Measurements from ENCODE around the gene CHMP6. TPM values are rescaled to one million over a fixed set of nuclear protein-coding genes. Genes with fewer than 3 reads are reported as not detected.
A peak's percentile ranks its signal among the peaks of the same experiment; 100 is the strongest.

CHMP6 gene
- total RNA-seq, 3 donors from 2014 or later = 18.6 to 30.2 (median 27.7) TPM

DNA sequence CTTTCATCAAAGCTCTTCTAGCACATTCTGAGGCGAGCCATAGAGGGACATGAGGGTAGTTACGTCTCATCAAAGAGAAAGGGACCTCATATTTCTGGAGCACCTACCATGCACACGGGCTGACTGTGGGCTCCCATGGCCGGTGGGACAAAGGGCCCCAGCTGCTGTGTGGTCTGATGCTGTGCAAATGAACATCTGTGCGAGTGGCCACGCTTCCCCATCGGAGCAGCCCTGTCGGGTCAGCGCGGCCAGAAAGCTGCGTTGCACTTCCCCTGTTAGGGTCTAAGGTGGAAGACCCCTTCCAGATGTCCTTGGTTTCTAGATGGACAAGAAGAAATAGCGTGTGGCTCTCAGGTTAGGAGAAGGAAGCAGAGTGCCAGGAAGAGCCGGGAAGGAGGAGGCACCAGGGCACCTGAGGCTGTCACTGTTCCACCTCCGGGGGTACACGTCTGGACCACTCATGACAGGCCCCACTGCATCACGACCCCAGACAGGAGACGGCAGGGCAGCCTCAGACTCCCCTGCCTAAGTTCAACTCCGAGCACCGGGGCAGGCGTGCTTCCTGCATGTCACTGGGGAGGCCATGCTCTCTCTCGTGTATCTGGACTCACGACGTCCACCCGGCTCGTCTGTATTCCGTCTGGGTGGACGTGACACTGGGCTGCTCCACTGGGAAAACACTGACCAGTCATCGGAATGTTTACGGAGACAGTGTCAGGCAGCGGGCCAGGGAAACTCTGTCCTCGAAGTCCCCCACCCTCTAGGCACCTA, 34.8 kb downstream of the CHMP6 start:
- TF ChIP-seq POLR2AphosphoS5 (IDR thresholded peaks at IDR 0.05) = no peak
- TF ChIP-seq POLR2A (IDR thresholded peaks at IDR 0.05) = no peak
- TF ChIP-seq, protein P1, sequence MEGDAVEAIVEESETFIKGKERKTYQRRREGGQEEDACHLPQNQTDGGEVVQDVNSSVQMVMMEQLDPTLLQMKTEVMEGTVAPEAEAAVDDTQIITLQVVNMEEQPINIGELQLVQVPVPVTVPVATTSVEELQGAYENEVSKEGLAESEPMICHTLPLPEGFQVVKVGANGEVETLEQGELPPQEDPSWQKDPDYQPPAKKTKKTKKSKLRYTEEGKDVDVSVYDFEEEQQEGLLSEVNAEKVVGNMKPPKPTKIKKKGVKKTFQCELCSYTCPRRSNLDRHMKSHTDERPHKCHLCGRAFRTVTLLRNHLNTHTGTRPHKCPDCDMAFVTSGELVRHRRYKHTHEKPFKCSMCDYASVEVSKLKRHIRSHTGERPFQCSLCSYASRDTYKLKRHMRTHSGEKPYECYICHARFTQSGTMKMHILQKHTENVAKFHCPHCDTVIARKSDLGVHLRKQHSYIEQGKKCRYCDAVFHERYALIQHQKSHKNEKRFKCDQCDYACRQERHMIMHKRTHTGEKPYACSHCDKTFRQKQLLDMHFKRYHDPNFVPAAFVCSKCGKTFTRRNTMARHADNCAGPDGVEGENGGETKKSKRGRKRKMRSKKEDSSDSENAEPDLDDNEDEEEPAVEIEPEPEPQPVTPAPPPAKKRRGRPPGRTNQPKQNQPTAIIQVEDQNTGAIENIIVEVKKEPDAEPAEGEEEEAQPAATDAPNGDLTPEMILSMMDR (IDR thresholded peaks at IDR 0.05) = no peak
- Histone ChIP-seq H3K4me3 (peak overlapping the region in 2 of 3 donors; percentile 30 to 56), H3K4me1 (peaks cover 0 to 1% of the 10 kb centered on the region in 2 donors), H3K27ac (no peak overlapping the region), H3K9me3 (no peaks in the 10 kb centered on the region), H3K27me3 (peaks cover 0 to 24% of the 10 kb centered on the region in 2 donors), H3K36me3 (no peaks in the 10 kb centered on the region)
- intact Hi-C loops (cut with DNase I; ENCODE audit: low total_unique reads) = loop anchor here (2.0 kb wide), 1 partner anchor 64 kb away; no protein-coding TSS in a partner anchor
- no peak for DNase-seq (ENCODE audit: low spot score in 2 of 2)

DNA sequence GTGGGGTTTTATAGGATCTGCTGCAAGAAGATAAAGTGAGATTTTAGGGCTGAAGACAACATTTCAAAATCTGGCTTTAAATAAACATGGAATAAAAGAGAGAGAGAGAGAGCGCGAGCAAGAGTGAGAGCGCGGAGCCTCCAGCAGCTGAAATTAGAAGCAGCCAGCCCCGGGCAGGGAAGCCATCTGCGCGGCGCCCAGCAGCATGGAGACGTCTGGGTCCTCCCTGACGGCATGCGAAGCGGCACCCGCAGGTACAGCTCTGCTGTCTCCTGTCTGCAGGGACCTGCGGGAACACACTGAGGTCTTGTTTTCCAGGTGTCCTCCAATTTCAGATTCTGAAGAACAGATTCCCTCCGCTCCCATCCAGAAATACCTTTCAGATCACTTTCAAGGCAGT, 35.4 kb downstream of the CHMP6 start:
- no peaks in the 10 kb centered on the region for H3K9me3 ChIP-seq
- TF ChIP-seq POLR2A (IDR thresholded peaks at IDR 0.05) (no peak), POLR2AphosphoS5 (IDR thresholded peaks at IDR 0.05) (no peak)
- TF ChIP-seq, protein P1 (IDR thresholded peaks at IDR 0.05) = no peak
- peak overlapping the region in 2 of 3 donors; percentile 30 to 56 for H3K4me3 ChIP-seq
- intact Hi-C loops (cut with DNase I; ENCODE audit: low total_unique reads) = loop anchor here (2.0 kb wide), 1 partner anchor 64 kb away; no protein-coding TSS in a partner anchor
- no peak overlapping the region for H3K27ac ChIP-seq
- no peaks in the 10 kb centered on the region for H3K36me3 ChIP-seq
- DNase-seq (ENCODE audit: low spot score in 2 of 2) = no peak
- H3K27me3 ChIP-seq = peaks cover 0 to 24% of the 10 kb centered on the region in 2 donors
- H3K4me1 ChIP-seq = no peaks in the 10 kb centered on the region

DNA sequence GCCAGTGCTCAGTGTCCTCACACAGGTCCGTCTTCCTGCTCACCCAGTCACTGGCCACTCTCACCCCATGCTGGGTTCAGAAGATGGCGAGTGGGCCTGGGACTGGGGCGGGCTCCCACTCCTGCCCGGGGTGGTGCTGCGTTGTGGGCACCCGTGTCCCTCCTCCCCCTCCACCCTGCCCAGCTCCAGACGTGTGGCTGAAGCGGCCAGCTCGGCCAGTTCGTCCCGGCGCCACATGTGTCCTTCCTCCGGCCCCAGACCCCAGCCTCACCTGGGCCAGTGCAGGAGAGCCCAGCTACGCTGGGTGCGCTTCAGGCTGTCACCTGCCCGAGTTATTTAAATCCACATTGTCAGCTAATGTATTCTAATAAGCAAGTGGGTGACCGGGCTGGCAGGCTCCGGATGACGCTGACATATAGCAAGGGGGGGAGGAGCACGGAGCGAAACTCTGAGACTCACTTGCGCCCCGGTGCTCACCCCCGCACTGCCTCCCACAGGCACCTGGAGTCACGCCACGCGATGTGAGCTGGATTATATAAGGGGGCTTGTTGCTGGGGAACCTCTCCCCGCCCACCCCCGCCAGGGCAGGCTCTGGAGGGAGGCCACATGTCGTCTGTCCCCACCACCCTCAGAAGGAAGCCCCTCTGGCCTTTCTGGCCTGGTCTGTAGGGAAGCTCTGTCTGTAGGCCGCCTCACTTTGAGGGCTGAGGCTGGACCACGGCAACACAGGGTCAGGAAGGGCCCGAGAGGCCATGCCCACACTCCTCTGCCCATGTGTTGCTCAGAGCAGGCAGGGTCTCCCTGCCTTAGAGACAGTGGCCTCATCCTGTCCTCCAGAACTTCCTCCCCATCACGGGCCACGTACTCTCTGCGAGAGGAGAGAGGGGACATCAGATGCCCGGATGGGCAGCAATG, 36.2 kb downstream of the CHMP6 start:
- DNase-seq (ENCODE audit: low spot score in 2 of 2) = no peak
- TF ChIP-seq, protein P1 (IDR thresholded peaks at IDR 0.05) = no peak
- TF ChIP-seq POLR2A (IDR thresholded peaks at IDR 0.05) = no peak
- Histone ChIP-seq H3K4me1 (no peaks in the 10 kb centered on the region), H3K27me3 (peaks cover 0 to 24% of the 10 kb centered on the region in 2 donors), H3K4me3 (peak overlapping the region in 2 of 3 donors; percentile 30 to 56), H3K27ac (no peak overlapping the region), H3K36me3 (no peaks in the 10 kb centered on the region), H3K9me3 (no peaks in the 10 kb centered on the region)
- intact Hi-C loops (cut with DNase I; ENCODE audit: low total_unique reads) = loop anchor here (2.0 kb wide), 1 partner anchor 63 kb away; no protein-coding TSS in a partner anchor

DNA sequence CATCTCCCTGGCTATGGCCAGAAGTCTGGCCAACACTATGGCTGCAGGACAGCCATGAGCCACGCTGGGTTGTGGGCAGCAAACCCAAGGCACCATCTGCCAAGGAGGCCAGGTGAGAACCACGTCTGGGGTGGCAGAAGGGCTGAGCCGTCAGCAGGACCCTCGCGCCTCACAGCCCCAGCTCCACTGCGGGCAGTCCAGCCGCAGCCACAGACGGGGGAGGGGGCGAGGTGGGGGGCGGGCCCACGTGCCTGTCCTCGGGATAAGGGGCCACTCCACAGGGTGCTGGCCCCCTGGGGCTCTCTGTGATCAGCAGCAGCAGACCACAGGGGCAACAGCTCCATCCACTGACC, 36.8 kb downstream of the CHMP6 start:
- H3K27ac ChIP-seq = no peak overlapping the region
- H3K4me1 ChIP-seq = no peaks in the 10 kb centered on the region
- no peak overlapping the region for H3K4me3 ChIP-seq
- TF ChIP-seq POLR2A (IDR thresholded peaks at IDR 0.05) = no peak
- no peak for TF ChIP-seq POLR2AphosphoS5 (IDR thresholded peaks at IDR 0.05)
- TF ChIP-seq, protein P1 (IDR thresholded peaks at IDR 0.05) = no peak
- H3K27me3 ChIP-seq = peaks cover 0 to 24% of the 10 kb centered on the region in 2 donors
- H3K36me3 ChIP-seq = no peaks in the 10 kb centered on the region
- DNase-seq (ENCODE audit: low spot score in 2 of 2) = no peak
- intact Hi-C loops (cut with DNase I; ENCODE audit: low total_unique reads) = no loop called here
- H3K9me3 ChIP-seq = no peaks in the 10 kb centered on the region

All from breast epithelium (tissue), 4 donors.